ENCODE results near the gene IQCH.
"Not testable (repeated sequence)": the region's sequence is repeated elsewhere in the genome, so short reads cannot be mapped to it uniquely, and the experiment has no call there.

The IQCH gene

DNA sequence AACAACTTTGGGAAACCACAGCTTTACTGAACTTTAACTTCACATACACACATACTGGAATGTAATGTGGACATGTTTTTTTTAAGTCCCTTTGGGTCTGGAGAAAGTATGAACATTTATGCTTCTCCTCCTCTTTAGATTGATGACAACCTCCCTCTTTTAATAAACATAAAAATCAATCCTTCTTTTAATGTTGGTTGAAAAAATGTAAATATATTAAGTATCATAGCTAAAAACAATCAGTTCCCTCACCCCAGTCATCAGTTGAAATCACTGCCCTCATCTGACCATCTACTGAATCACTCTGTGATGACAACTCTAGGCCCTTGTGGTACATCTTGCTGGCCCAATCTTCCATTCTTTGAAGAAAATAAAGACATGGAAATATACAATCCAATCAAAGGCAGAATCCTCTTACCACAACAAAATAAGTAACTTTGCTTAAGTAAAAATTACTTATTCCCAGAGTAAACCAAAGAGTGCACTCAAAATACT, 6.5 kb upstream of the IQCH start:
- DNase-seq = no peak

DNA sequence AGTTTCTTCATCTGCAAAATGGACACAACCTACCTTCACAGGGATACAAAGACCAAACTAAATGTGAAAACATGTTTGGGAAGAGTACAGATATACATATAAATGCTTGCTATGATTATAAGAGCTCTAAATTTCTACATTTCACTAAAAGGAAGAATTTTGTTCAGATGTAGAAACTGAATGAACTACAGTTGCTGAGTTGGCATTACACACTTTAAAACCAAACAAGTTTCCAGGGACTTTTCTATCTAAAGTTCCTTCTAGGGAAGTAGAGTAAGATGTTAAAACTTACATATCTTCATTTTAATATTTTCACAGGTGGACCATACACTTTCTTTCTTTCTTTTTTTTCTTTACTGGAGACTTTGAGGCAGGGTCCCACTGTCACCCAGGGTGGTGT, 4.8 kb upstream of the IQCH start:
- DNase-seq = no peak

DNA sequence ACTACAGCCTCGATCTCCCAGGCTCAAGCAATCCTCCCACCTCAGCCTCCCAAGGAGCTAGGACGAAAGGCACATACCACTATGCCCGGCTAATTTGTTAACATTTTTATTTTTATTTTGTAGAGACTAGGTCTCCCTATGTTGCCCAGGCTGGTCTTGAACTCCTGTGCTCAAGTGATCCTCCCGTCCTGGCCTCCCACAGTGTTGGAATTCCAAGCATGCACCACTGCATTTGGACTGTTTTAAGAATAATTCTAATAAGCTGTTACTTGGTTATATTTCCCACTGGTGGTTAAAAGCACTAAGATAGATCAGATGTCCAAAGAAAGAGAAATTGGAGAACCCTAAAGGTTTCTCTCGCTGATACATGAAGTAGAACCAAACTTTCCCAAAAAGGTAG, 3.3 kb upstream of the IQCH start:
- no peak for DNase-seq

DNA sequence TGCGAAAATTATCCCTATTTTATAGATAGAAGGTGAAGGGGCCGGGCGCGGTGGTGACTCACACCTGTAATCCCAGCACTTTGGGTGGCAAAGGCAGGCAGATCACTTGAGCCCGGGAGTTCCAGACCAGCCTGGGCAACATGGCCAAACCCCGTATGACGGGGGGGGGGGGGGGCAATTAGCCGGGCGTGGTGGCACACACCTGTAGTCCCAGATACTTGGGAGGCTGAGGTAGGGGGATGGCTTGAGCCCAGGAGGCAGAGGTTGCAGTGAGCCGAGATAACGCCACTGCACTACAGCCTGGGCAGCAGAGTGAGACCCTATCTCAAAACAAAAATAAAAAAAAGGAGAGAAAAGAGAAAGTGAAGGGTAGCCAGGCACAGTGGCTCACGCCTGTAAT, 1.5 kb upstream of the IQCH start:
- no peak for DNase-seq

DNA sequence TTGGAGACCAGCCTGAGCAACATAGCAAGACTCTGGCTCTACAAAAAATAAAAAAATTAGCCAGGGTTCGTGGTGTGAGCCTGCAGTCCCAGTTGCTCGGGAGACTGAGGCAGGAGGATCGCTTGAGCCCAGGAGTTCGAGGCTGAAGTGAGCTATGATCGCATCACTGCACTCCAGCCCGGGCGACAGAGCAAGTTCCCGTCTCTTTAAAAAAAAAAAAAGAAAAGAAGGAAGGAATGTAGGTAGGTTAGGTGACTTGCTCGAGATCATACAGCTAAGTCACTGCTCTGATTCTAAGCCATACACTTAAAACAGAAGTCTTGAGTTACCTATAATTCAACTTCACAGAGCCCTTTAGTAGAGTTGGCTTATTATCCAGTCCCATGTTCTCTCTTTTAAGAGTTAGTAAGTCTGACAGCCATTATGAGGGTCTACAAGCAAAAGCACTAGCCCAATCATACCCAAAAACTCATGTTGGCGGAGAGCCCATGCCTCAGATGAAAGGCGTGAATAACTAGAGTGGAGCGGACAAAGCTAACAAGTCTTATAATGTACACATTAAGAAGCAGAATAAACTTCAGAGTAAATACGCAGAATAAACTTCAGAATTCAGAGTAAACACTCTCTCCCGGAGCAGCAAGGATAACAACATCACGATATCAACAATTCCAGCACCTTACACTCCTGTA, 893 bp upstream of the IQCH start:
- DNase-seq = no peak

DNA sequence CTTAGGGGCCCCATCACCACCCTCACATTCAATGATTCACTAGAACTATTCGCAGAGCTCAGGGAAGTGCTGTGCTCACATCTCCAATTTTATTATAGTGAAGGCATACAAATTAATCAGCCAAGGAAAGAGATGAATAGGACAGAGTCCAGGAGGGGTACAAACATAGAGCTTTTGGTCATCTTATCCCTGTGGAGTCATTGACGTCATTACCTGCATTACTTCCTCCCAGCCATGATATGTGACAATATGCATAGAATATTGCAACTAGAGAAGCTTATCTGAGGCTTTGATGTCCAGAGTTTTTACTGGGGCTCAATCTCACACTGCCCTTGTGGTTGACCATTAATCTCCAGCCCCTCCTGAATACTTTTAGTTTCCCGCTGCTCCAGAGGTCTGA, 1.5 kb downstream of the IQCH start:
- DNase-seq = no peak

DNA sequence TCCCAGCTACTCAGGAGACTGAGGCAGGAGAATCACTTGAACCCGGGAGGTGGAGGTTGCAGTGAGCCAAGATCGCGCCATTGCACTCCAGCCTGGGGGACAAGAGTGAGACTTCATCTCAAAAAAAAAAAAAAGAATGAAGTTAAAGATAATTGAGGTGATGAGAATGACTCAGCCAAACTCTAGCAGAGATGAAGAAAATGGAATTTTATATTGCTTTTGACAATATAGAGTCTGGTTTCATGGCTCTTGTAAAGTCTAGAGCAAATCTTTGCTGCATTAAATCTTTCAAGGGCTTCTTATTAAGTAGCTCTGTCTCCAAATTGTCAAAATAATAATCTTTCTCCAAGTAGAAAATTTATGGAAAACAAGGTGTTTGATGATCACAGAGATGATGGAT, 3.8 kb downstream of the IQCH start:
- DNase-seq = not testable (repeated sequence)

DNA sequence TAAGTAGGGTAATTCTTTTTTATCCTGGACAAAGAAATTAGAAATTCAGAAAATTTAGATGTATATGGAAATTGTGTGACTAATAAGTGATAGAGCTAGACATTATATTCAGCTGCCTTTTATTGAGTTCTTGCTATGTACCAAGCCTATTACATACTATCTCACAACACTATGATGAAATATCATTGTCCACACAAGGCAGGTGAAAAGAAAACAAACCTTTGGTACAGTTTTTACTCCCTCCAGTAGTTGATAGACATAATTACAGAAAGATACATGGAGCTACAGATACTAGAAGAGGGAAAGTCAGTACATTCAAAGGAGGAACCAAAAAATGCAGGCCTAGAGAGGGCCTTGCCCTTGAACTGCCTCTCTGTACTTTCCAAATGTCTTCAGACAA, 4.8 kb downstream of the IQCH start:
- no peak for DNase-seq

DNA sequence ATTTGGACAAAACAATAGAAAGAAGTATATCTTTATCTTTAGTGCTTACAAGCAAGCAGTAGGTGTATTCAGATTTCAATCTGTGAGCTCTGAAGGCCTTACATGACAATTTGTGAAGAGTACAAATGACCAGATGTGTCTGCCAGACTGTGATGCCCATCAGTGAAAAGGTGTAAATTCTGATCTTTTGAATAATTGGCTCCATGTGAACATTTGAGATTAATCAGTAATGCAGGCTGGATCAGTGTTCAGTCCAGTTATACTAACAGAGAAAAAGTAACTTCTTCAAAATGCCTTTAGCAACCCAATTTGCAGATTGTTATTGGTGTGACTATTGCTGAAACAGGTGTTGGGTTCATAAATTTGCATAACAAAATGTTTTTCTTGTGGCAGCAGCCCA, 5.2 kb downstream of the IQCH start:
- no peak for DNase-seq

DNA sequence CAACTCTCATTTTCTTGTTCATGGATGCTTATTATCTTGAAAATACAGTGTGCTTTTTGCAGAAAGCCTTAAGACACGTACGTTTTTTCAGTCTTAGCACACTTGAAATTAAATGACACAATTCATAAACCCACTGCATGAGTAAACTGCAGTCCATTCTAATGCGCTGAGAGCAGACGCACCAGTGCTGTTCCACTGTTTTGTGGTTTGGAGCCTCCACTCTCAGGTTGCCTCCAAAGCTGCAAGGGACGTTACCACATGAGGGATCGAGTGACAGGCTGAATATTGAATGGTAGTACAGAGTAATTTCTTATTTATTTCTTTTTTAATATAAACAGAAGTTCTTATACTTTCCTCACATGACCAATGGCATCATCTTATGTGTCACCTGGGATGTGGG, 12.3 kb downstream of the IQCH start:
- DNase-seq = no peak

DNA sequence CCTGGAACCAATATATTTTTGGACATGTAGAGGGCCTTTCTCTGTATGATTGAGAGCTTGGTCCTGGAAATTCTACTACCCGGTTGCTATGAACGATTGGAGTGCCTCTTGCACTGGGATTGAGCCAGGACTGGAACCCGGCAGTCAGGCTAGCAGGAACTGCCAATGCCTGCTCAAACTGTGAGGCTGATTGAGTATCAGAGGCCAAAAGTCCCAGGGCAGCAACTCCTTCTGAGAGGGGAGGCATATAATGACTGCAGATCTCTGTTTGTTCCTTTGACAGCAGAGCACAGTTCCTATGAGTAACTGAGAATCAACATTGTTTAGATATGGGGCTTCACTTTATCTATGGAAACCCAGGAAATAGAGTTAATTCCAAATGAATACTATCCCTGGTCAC, 12.9 kb downstream of the IQCH start:
- no peak for DNase-seq

DNA sequence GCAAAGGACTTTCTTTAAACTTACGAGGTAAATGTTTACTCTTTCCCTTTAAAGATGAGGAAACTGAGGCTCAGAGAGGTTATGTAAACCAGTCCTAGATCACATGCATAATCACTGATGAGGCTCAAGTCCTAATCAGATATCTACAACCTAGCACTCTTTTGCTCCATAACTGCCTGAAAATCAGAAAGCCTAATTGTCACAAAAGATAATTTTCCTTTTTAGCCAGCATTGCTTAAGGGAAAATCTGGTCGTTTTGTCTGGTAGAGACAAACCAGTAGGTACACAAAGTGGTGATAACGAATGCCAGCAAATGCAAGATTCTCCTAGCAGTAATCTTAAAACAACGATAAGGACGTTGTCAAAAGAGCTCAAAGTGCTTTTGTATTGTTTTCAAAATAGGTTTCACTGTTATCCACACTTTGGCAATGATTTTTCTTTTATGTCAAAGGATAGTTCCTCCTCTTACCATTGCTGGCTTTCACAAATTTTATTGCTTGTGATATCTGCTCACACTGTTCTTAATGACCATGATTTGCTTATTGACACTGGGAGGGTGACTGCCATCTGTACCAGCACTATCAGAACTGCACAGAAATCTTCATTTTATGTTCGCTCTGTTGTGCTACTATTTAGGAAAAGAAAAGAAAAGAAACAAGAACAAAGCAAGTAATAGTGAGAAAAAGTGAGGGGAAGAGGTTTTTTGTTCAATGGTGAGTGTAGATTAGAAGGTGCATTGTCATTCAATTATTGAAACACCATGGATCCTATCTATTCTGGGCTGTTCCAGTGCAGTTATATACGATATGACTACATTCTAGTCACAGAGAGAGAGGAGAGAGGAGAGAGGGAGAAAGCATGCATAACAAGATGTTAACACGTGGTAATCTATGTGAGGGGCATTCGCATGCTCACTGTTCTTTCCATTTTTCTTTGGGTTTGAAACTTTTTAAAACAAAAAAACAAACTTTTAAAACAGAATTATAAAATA, 13.7 kb downstream of the IQCH start:
- no peak for DNase-seq

DNA sequence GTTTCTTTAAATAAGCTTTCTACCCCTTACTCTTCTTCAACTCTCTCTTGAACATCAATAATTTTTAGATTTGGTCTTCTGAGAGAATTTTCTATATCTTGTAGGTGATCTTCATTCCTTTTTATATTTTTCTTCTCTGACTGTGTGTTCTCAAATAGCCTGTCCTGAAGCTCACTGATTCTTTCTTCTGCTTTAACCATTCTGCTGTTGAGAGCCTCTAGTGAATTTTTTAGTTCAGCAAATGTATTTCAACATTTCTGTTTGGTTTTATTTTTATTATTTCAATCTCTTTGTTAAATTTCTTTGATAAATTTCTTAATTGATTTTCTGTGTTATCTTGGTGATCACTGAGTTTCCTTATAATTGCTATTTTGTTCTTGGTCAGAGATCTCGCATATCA, 19.6 kb downstream of the IQCH start:
- no peak for DNase-seq

DNA sequence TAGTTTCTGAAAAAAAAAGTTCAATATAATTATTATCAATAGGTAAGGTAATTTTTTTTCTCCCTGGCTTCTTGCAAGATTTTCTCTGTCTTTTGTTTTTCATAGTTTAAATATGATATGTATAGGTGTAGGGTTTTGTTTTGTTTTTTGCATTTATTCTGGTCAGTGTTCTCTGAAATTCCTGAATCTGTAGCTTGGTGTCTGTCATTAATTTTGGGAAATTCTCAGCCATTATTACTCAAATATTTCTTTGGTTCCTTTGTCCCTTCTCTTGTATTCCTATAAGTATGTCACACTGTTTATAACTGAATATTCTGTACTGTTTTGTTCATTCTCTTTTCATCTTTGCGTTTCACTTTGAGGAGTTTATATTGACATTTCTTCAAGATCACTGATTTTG, 22.1 kb downstream of the IQCH start:
- DNase-seq = no peak

DNA sequence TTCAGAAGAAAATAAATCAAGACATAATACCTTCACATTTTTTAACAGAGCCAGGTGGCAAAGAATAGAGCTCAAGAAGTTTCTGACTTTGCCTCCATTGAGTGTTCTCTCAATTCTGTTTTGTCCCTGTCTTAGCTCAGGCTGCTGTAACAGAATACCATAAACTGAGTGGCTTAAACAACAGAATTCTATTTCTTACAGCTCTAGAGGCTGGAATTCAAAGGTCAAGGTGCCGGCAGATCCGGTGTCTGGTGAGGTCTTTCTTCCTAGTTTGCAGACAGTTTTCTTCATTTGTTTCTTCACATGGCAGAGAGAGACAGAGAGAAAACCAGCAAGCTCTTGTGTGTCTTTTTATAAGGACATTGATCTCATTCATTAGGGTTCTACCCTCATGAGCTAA, 25.6 kb downstream of the IQCH start:
- DNase-seq = no peak

DNA sequence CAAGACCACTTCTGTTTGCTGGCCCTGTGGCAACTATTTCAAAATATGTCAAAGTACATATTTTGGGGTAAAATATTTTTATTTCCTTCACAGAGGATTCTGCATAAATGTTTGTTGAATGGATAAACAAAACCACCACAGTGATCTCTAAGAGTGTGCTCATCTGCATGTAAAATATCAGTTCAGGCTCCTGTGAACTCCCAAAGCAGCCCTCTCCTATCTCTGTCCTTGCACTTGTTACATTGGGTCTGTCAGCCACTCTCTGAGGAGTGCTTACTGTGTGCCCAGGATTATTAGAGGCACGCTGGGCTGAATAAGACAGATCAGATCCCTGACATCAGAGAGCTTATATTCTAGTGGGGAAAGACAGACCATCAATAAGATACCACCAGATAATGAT, 27.1 kb downstream of the IQCH start:
- no peak for DNase-seq

DNA sequence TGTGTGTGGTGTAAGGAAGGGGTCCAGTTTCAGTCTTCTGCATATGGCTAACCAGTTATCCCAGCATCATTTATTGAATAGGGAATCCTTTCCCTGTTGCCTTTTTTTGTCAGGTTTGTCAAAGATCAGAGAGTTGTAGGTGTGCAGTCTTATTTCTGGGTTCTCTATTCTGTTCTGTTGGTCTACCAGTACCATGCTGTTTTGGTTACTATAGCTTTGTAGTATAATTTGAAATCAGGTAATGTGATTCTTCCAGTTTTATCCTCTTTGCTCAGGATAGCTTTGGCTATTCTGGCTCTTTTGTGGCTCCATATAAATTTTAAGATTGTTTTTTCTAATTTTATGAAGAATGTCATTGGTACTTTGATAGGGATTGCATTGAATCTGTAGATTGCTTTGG, 31.0 kb downstream of the IQCH start:
- not testable (repeated sequence) for DNase-seq

DNA sequence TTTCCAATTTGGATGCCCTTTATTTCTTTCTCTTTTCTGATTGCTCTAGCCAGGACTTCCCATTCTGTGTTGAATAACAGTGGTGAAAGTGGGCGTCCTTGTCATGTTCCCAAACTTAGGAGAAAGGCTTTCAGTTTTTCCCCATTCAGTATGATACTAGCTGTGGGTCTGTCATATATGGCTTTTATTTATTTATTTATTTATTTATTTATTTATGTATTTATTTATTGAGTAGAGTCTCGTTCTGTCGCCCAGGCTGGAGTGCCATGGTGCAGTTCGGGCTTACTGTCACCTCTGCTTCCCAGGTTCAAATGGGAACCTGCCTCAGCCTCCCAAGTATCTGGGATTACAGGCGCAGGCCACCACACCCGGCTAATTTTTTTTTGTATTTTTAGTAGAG, 31.8 kb downstream of the IQCH start:
- DNase-seq = not testable (repeated sequence)

DNA sequence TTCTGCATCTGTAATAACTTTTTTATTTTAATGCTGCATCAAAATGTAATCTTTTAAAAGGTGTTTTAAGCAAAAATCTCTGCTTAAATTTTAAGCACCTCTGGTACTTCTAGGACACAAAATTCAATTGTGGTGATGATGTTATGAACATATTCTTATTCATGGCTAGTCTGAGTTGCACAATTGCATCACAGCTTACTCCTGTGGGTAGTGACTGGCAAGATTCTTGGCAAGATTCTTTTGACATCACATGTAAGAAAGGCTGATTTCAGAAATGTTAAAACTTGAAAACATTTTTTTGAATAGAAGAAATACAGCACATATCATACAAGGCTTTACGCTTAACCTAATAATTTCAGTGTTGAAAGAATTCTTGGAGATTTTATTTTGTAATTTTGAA, 35.7 kb downstream of the IQCH start:
- DNase-seq = no peak

DNA sequence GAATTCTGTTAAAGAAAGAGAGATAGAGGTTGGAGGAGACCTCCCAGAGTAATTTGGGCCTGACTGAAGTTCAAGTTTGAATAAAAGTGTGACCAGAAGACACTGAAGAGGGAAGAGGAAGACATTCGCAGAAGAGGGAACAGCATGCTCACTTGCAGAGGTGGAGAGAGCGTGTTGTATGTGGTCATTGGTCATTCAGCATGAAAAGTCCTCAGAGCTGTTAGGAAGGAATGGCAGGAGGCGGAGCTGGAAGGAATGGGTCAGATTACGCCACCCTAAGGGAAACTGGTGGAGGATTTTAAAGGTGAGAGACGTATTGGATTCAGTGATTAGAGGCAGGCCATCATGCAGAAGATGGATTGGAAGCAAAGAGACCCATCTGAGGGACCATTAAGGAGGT, 41.6 kb downstream of the IQCH start:
- DNase-seq = peak; percentile 1

DNA sequence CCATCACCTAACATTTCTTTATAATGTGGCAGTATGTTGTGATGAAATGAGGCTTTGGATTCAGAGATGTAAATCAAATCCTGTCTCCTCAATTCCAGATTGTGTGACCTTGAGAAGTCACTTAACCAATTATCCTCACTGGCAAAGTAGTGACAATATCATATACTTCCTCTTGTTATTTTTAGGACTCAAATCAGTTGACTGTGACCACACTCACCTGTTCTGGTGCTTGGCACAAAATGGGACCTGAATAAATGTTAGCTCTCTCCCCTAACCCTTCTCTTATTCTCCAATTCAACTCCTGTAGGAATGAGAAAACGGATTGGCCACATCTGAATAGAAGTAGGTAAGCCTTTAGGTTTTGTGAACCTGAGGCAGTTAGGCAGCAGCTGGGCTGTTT, 42.1 kb downstream of the IQCH start:
- no peak for DNase-seq

DNA sequence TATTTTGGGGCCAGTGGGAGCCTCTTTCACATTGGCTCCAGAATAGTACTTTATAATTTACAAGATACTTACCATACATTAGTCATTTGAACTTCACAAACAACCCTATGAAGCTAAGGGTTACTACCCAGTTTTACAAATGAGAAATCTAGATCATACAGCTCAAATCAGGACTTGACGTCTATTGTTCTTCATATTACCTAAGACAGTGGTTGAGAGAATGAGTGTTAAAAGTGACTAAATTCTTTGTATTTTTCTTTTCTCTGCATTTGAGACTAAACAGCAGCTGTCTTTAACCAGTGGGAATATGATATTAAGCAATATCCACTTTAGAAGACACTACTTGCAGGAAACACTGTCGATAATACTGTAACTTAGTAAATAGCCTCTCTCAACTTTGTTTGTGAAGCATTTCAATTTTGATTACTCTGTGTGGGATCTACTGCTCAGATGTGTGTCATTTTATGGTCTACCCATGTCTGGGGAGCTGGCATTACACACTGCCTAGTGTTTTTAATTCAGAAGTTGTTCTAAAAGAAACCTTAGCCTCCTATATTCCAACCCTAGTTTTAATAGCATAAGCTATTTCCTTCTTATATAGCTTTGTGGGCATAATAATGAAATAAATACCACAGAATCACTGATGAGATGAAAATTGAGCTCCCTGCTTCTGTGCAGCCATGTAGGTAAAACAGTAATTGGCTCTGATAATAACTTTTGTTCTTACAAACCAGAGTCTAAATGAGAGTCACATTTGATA, 45.9 kb downstream of the IQCH start:
- DNase-seq = no peak

Data from NCI-H2029 treated with DMSO at 0.1 percent for 48 hours (cell line).